Measurements from ENCODE around the gene PTPN2.
A peak's percentile ranks its signal among the peaks of the same experiment; 100 is the strongest.

PTPN2 gene

GRCh38 chr18:12783524-12783923 is 100.5 kb downstream of the PTPN2 start:
- Histone ChIP-seq H3K4me1 (ENCODE audit: insufficient read depth, low read length) (no peaks in the 10 kb centered on the region), H2AFZ (ENCODE audit: low read depth, low read length) (no peak overlapping the region), H3K27me3 (ENCODE audit: insufficient read depth, low read length, poor library complexity) (no peaks in the 10 kb centered on the region), H3K9me3 (ENCODE audit: insufficient read depth, low read length, severe bottlenecking) (no peaks in the 10 kb centered on the region), H4K20me1 (ENCODE audit: insufficient read depth, low read length) (no peaks in the 10 kb centered on the region), H3K4me3 (ENCODE audit: low read depth in 1 of 2, low read length in 2 of 2) (no peak overlapping the region), H3K4me2 (ENCODE audit: insufficient read depth, low read length) (no peak overlapping the region), H3K9ac (ENCODE audit: low read depth, low read length) (no peak overlapping the region), H3K79me2 (ENCODE audit: insufficient read depth, low read length) (no peaks in the 10 kb centered on the region), H3K36me3 (ENCODE audit: insufficient read depth, low read length) (peaks cover 6% of the 10 kb centered on the region; the same call in 1 of the 2 replicates), H3K27ac (ENCODE audit: low read length) (no peak overlapping the region)
- no peak for DNase-seq
- no peak for ATAC-seq (ENCODE audit: insufficient read depth, low read depth)
- no peak for TF ChIP-seq CTCF (IDR thresholded peaks at IDR 0.05; ENCODE audit: borderline replicate concordance, extremely low read depth, low read length, poor library complexity, severe bottlenecking)
- TF ChIP-seq EZH2 (IDR thresholded peaks at IDR 0.05; ENCODE audit: borderline replicate concordance, low read depth, low read length, severe bottlenecking) = no peak

GRCh38 chr18:12782521-12782920 is 101.5 kb downstream of the PTPN2 start:
- H3K4me1 ChIP-seq (ENCODE audit: insufficient read depth, low read length) = no peaks in the 10 kb centered on the region
- H3K36me3 ChIP-seq (ENCODE audit: insufficient read depth, low read length) = peaks cover 5% of the 10 kb centered on the region; the same call in 1 of the 2 replicates
- H3K79me2 ChIP-seq (ENCODE audit: insufficient read depth, low read length) = no peaks in the 10 kb centered on the region
- no peak overlapping the region for H3K4me2 ChIP-seq (ENCODE audit: insufficient read depth, low read length)
- no peaks in the 10 kb centered on the region for H3K9me3 ChIP-seq (ENCODE audit: insufficient read depth, low read length, severe bottlenecking)
- 0 out of 2 replicates have a peak overlapping the region, but pooled peaks have one; percentile 0 for H3K27ac ChIP-seq (ENCODE audit: low read length)
- ATAC-seq (ENCODE audit: insufficient read depth, low read depth) (no peak), DNase-seq (no peak)
- TF ChIP-seq CTCF (IDR thresholded peaks at IDR 0.05; ENCODE audit: borderline replicate concordance, extremely low read depth, low read length, poor library complexity, severe bottlenecking) (no peak), EZH2 (IDR thresholded peaks at IDR 0.05; ENCODE audit: borderline replicate concordance, low read depth, low read length, severe bottlenecking) (no peak)
- H4K20me1 ChIP-seq (ENCODE audit: insufficient read depth, low read length) = no peaks in the 10 kb centered on the region
- H3K4me3 ChIP-seq (ENCODE audit: low read depth in 1 of 2, low read length in 2 of 2) = no peak overlapping the region
- H3K9ac ChIP-seq (ENCODE audit: low read depth, low read length) = no peak overlapping the region
- no peak overlapping the region for H2AFZ ChIP-seq (ENCODE audit: low read depth, low read length)
- no peaks in the 10 kb centered on the region for H3K27me3 ChIP-seq (ENCODE audit: insufficient read depth, low read length, poor library complexity)

- H3K27me3 ChIP-seq (ENCODE audit: insufficient read depth, low read length, poor library complexity) = no peaks in the 10 kb centered on the region
- H3K4me1 ChIP-seq (ENCODE audit: insufficient read depth, low read length) = no peaks in the 10 kb centered on the region
- DNase-seq (no peak), ATAC-seq (ENCODE audit: insufficient read depth, low read depth) (no peak)
- no peak overlapping the region for H3K4me2 ChIP-seq (ENCODE audit: insufficient read depth, low read length)
- peaks cover 6% of the 10 kb centered on the region for H3K9me3 ChIP-seq (ENCODE audit: insufficient read depth, low read length, severe bottlenecking)
- no peak overlapping the region for H3K4me3 ChIP-seq (ENCODE audit: low read depth in 1 of 2, low read length in 2 of 2)
- H4K20me1 ChIP-seq (ENCODE audit: insufficient read depth, low read length) = no peaks in the 10 kb centered on the region; the same call in 1 of the 2 replicates
- no peak overlapping the region for H2AFZ ChIP-seq (ENCODE audit: low read depth, low read length)
- H3K9ac ChIP-seq (ENCODE audit: low read depth, low read length) = no peak overlapping the region
- H3K27ac ChIP-seq (ENCODE audit: low read length) = no peak overlapping the region
- H3K36me3 ChIP-seq (ENCODE audit: insufficient read depth, low read length) = peaks cover 3% of the 10 kb centered on the region; the same call in 1 of the 2 replicates
- no peak for TF ChIP-seq CTCF (IDR thresholded peaks at IDR 0.05; ENCODE audit: borderline replicate concordance, extremely low read depth, low read length, poor library complexity, severe bottlenecking)
- TF ChIP-seq EZH2 (IDR thresholded peaks at IDR 0.05; ENCODE audit: borderline replicate concordance, low read depth, low read length, severe bottlenecking) = no peak
- H3K79me2 ChIP-seq (ENCODE audit: insufficient read depth, low read length) = peaks cover 19% of the 10 kb centered on the region
Observed at GRCh38 chr18:12779456-12779855, 104.6 kb downstream of the PTPN2 start.

GRCh38 chr18:12779043-12779442 is 105.0 kb downstream of the PTPN2 start:
- TF ChIP-seq EZH2 (IDR thresholded peaks at IDR 0.05; ENCODE audit: borderline replicate concordance, low read depth, low read length, severe bottlenecking) = no peak
- peak; percentile 38 for TF ChIP-seq CTCF (IDR thresholded peaks at IDR 0.05; ENCODE audit: borderline replicate concordance, extremely low read depth, low read length, poor library complexity, severe bottlenecking)
- Histone ChIP-seq H3K9ac (ENCODE audit: low read depth, low read length) (no peak overlapping the region), H2AFZ (ENCODE audit: low read depth, low read length) (no peak overlapping the region), H3K9me3 (ENCODE audit: insufficient read depth, low read length, severe bottlenecking) (peaks cover 6% of the 10 kb centered on the region), H4K20me1 (ENCODE audit: insufficient read depth, low read length) (peaks cover 2% of the 10 kb centered on the region; the same call in 1 of the 2 replicates), H3K27ac (ENCODE audit: low read length) (no peak overlapping the region), H3K4me3 (ENCODE audit: low read depth in 1 of 2, low read length in 2 of 2) (no peak overlapping the region), H3K36me3 (ENCODE audit: insufficient read depth, low read length) (peaks cover 3% of the 10 kb centered on the region; the same call in 1 of the 2 replicates), H3K4me2 (ENCODE audit: insufficient read depth, low read length) (no peak overlapping the region), H3K79me2 (ENCODE audit: insufficient read depth, low read length) (peaks cover 23% of the 10 kb centered on the region), H3K4me1 (ENCODE audit: insufficient read depth, low read length) (no peaks in the 10 kb centered on the region), H3K27me3 (ENCODE audit: insufficient read depth, low read length, poor library complexity) (no peaks in the 10 kb centered on the region)
- no peak for DNase-seq
- no peak for ATAC-seq (ENCODE audit: insufficient read depth, low read depth)
